Activated CD8-positive, alpha-beta memory T cell treated with anti-CD3 and anti-CD28 coated beads for 36 hours (primary cell): Measurements from ENCODE around the gene AIP. TPM values are rescaled to one million over a fixed set of nuclear protein-coding genes. Genes with fewer than 3 reads are reported as not detected.

Source experiments
- CTCF ChIA-PET: fragments of 350-600 bp; sonication (Branson Sonifier 250); formaldehyde crosslinking; loops from one replicate; lab custom pipeline; 2021; ENCODE audit warnings: antibody characterized with exemption; lab: Charles Lee
- POLR2A ChIA-PET: fragments of 350-600 bp; sonication (Branson Sonifier 250); formaldehyde crosslinking; loops from one replicate; lab custom pipeline; 2021; ENCODE audit warnings: antibody characterized with exemption; lab: Charles Lee
- total RNA-seq, 2 experiments: library from RNA; stranded (reverse); gene quantifications; one replicate each; pipeline ENCODE4 v1.2.3, GENCODE V29; 2021

Gene AIP
- total RNA-seq: 100 to 1,000 TPM; 154 to 159 TPM

- CTCF ChIA-PET: interaction anchor here (0.7 to 1.5 kb wide), 5 partner anchors 9 to 70 kb away, joined by 3 to 5 read pairs (median 4); partner anchors contain the start of gene CDK2AP2
- POLR2A ChIA-PET: interaction anchor here (0.6 to 7.0 kb wide), 5 partner anchors 14 to 82 kb away, joined by 4 to 79 read pairs (median 6); partner anchors contain the start of genes PPP1CA, PTPRCAP and TMEM134
These were observed at the start of gene AIP for GRCh38 chr11:67482827-67483798. Gene AIP, plus strand, starts transcription at chr11:67483026. Its CDS starts 133 bp downstream, at chr11:67483159.

GRCh38 chr11:67433536-67434394 lies 49.1 kb upstream of the AIP start:
- POLR2A ChIA-PET: interaction anchor here (0.6 to 5.6 kb wide), 10 partner anchors 11 to 72 kb away, joined by 3 to 79 read pairs (median 3); partner anchors contain the start of genes AIP and PITPNM1
- CTCF ChIA-PET: interaction anchor here (0.6 to 1.7 kb wide), 7 partner anchors 8 to 72 kb away, joined by 3 to 5 read pairs (median 4); partner anchors contain the start of genes PITPNM1 and PPP1CA

GRCh38 chr11:67434395-67434881 lies 48.4 kb upstream of the AIP start:
- ChIA-PET CTCF (interaction anchor here (0.6 to 1.7 kb wide), 5 partner anchors 14 to 71 kb away, joined by 3 to 5 read pairs (median 5); partner anchors contain the start of genes PITPNM1 and PPP1CA), POLR2A (interaction anchor here (0.7 to 5.6 kb wide), 6 partner anchors 10 to 71 kb away, joined by 3 to 79 read pairs (median 3); partner anchors contain the start of genes AIP and PITPNM1)

- POLR2A ChIA-PET: interaction anchor here (1.0 to 5.6 kb wide), 6 partner anchors 10 to 70 kb away, joined by 3 to 79 read pairs (median 17); partner anchors contain the start of genes AIP, PITPNM1 and TBC1D10C
- CTCF ChIA-PET: interaction anchor here (1.1 to 3.0 kb wide), 4 partner anchors 15 to 53 kb away, joined by 3 to 16 read pairs (median 4); partner anchors contain the start of gene PPP1CA
These were observed 47.6 kb upstream of the AIP start for GRCh38 chr11:67435031-67435726.

GRCh38 chr11:67435727-67436458 lies 46.9 kb upstream of the AIP start:
- ChIA-PET POLR2A (interaction anchor here (1.2 to 5.6 kb wide), 8 partner anchors 9 to 50 kb away, joined by 7 to 79 read pairs (median 20); partner anchors contain the start of genes AIP, PPP1CA and TBC1D10C), CTCF (interaction anchor here (0.8 to 3.0 kb wide), 7 partner anchors 7 to 70 kb away, joined by 3 to 16 read pairs (median 6); partner anchors contain the start of genes PITPNM1, PPP1CA, RPS6KB2 and TMEM134)

GRCh38 chr11:67436459-67437081 lies 46.3 kb upstream of the AIP start:
- ChIA-PET CTCF (interaction anchor here (0.8 to 3.0 kb wide), 10 partner anchors 8 to 69 kb away, joined by 3 to 16 read pairs (median 4); partner anchors contain the start of genes PITPNM1, PPP1CA, RPS6KB2 and TMEM134), POLR2A (interaction anchor here (0.8 to 5.6 kb wide), 12 partner anchors 8 to 49 kb away, joined by 3 to 79 read pairs (median 16); partner anchors contain the start of genes AIP, PPP1CA, RPS6KB2 and TBC1D10C)

- ChIA-PET POLR2A (interaction anchor here (0.6 to 5.6 kb wide), 17 partner anchors 8 to 205 kb away, joined by 3 to 79 read pairs (median 7); partner anchors contain the start of genes AIP, CLCF1, PPP1CA and RAD9A), CTCF (interaction anchor here (0.5 to 3.0 kb wide), 14 partner anchors 9 to 69 kb away, joined by 3 to 16 read pairs (median 4); partner anchors contain the start of genes PITPNM1, PPP1CA, RPS6KB2 and TMEM134)
These were observed 45.6 kb upstream of the AIP start, which contains the start of gene PTPRCAP for GRCh38 chr11:67437082-67437808. Gene PTPRCAP, minus strand, starts transcription at chr11:67437682. Its CDS starts 63 bp downstream, at chr11:67437619.

GRCh38 chr11:67437809-67438157 lies 45.0 kb upstream of the AIP start:
- CTCF ChIA-PET: interaction anchor here (0.5 to 3.0 kb wide), 13 partner anchors 9 to 69 kb away, joined by 3 to 16 read pairs (median 4); partner anchors contain the start of genes PITPNM1, PPP1CA, RPS6KB2 and TMEM134
- POLR2A ChIA-PET: interaction anchor here (0.6 to 5.6 kb wide), 16 partner anchors 9 to 205 kb away, joined by 3 to 79 read pairs (median 9); partner anchors contain the start of genes AIP, CLCF1, PPP1CA and RAD9A

GRCh38 chr11:67438158-67438902 lies 44.5 kb upstream of the AIP start:
- POLR2A ChIA-PET: interaction anchor here (0.6 to 5.6 kb wide), 16 partner anchors 10 to 206 kb away, joined by 3 to 79 read pairs (median 12); partner anchors contain the start of genes AIP, PPP1CA, RAD9A and RPS6KB2
- CTCF ChIA-PET: interaction anchor here (0.7 to 3.0 kb wide), 15 partner anchors 10 to 68 kb away, joined by 3 to 16 read pairs (median 4); partner anchors contain the start of genes PITPNM1, PPP1CA, RPS6KB2 and TBC1D10C

- ChIA-PET CTCF (interaction anchor here (0.8 to 1.5 kb wide), 9 partner anchors 19 to 49 kb away, joined by 3 to 7 read pairs (median 4); partner anchors contain the start of genes AIP and TBC1D10C), POLR2A (interaction anchor here (0.5 to 5.6 kb wide), 9 partner anchors 11 to 46 kb away, joined by 3 to 79 read pairs (median 25); partner anchors contain the start of genes AIP, PPP1CA, RPS6KB2 and TBC1D10C)
These were observed 43.3 kb upstream of the AIP start for GRCh38 chr11:67439321-67440228.

- ChIA-PET CTCF (interaction anchor here (0.6 kb wide), 1 partner anchor 24 kb away, joined by 3 read pairs; no protein-coding TSS in a partner anchor), POLR2A (interaction anchor here (0.6 to 4.7 kb wide), 5 partner anchors 9 to 39 kb away, joined by 3 to 39 read pairs (median 4); partner anchors contain the start of genes PPP1CA and RPS6KB2)
These were observed 42.4 kb upstream of the AIP start for GRCh38 chr11:67440229-67441097.
